GM18505 (cell line): ENCODE data around the gene GBE1.
"Not testable (repeated sequence)": the region's sequence is repeated elsewhere in the genome, so short reads cannot be mapped to it uniquely, and the experiment has no call there.

Experiments used
- ATAC-seq: cut with Tn5 transposase; IDR thresholded peaks from one replicate; pipeline ENCODE4 v1.9.1; 2021; ENCODE audit not compliant: unreplicated experiment
- POLR2A ChIP-seq: IDR thresholded peaks from 4 replicates; pipeline ENCODE4 v1.6.1; 2011; ENCODE audit warnings: borderline replicate concordance; ENCODE audit not compliant: insufficient read depth, insufficient read length; ENCODE audit errors: extremely low read depth

GBE1 gene

DNA sequence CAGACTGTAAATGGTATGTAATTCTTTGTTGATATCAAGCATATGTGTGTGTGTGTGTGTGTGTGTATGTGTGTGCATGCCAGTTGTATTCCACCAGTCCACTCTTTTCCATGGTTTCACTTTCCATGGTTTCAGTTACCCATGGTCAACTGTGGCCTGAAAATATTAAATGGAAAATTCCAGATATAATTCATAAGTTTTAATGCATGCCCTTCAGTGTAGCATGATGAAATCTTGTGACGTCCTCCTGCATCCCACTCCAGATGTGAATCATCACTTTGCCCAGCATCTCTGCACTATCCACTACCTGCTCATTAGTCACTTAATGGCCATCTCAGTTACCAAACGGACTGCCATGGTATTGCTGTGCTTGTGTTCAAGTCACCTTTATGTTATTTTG, 215.9 kb downstream of the GBE1 start:
- no peak for ATAC-seq

DNA sequence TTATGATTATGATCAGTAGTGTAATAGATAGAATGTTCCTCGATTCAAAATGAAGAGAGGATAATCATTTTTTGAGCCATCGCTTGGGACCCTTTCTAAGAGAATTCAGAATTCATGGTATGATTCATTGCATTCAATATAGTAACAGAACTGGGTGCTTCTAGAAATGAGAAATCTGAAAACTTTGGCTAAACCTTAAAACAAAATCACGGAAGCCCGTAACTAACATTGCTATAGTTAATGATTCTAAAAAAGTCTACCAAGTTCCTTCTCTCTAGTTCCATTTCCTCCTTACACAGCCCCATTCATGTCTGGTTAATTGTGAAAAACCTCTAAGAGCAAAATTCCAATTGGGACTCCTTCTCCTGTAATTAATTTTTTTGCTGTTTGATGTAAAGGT, 217.1 kb downstream of the GBE1 start:
- ATAC-seq: no peak

More for the DNA sequence above, 215.9 kb downstream of the GBE1 start:
- TF ChIP-seq POLR2A: no peak

DNA sequence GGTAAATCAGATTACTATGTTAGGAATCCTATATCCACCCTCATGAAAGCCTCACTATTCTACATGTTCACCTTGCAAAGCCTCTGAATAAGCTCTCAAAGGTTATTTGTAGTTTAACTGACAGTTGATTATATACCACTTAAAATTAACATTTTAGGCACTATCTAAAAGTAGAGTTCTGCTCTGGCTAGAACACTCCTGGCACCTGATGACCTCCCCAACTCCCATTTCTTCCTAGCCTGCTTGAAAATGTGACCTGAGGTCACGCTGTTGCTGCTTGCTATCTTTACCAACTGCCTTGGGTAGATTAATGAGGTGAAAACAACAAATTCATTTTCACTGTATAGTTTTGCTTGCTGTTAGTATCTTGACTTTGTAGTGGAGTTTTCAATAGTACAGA, 220.7 kb downstream of the GBE1 start:
- ATAC-seq: no peak
- TF ChIP-seq POLR2A: no peak

More for the DNA sequence above, 217.1 kb downstream of the GBE1 start:
- TF ChIP-seq POLR2A: no peak

DNA sequence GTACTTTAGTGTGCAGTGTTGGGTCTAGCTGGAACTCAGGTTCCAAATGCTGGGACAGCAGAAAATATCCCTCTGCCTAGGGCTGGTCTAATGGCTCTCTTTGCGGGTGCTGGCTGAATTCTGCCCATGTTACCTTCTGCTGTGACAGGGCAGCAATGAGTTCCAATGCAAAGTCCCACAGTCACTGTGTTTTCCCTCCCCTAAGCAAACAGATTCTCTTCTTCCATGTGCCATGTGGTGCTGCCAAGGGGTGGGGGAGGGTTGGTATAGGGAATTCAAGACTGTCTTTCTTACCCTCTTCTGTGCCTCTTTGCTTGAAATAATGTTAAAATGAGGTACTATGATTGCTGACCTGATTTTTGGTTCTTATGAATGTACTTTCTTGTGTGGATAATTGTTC, 229.6 kb downstream of the GBE1 start:
- ATAC-seq: no peak
- no peak for TF ChIP-seq POLR2A

DNA sequence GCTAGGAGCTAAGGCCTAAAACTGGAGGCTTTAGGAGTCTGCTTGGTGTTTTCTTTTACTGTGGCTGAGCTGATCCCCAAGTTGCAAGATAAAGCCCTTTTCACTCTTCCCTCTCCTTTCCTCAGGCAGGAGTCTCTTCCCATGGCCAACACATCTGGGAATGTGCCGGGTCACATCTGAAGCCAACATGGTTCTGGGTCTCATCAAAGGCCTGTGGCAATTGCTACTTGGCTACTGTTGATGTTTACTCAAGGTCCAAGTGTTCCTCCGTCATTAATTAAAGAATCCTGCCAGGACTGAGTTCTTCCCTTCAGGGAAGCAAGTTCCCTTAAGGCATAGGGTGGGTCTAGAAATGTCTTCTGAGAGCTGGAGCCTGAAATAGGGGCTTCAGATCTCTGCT, 230.2 kb downstream of the GBE1 start:
- no peak for ATAC-seq
- no peak for TF ChIP-seq POLR2A

DNA sequence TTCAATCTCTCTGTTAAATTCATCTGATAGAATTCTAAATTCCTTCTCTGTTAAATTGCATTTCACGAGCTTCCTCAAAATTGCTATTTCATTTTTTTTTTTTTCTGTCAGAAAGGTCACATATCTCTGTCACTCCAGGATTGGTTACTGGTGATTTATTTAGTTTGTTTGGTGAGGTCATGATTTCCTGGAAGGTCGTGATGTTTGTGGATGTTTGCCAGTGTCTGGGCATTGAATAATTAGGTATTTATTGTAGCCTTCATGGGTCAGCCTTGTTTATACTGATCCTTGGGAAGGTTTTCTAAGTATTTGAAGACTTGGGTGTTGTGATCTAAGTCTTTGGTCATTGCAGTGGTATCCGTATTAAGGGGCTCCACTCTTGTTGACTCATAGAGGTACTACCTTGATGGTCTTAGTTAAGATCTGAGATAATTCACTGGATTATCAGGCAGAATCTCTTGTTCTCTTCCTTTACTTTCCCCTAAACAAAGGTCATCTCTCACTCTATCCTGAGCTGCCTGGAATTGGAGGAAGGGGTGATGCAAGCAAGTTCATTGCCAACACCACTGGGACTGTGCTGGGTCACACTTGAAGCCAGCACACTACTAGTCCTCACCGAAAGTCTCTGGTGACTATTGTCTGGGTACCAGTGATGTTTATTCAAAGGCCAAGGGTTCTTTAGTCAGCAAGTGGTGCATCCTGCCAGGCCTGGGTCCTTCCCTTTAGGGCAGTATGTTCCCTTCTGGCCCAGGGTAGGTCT, 231.1 kb downstream of the GBE1 start:
- ATAC-seq: no peak
- no peak for TF ChIP-seq POLR2A

DNA sequence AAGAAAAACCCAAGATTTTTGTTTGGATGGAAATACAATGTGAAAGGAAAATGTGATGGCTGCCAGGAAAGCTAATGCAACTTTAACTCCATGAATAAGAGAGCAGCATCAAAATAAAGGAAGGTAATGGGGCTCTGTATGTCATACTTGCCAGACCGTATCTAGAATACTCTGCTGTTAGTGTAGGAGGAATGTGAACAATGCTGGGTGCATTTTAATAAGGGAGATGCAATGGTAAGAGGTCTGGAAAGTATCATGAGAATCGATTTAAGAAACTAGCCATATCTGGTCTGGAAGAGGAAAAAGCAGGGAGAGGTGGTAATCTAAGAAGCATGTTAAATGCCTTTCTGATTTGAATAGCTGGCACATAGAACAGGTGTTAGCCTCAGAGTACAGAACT, 239.6 kb downstream of the GBE1 start:
- no peak for ATAC-seq

DNA sequence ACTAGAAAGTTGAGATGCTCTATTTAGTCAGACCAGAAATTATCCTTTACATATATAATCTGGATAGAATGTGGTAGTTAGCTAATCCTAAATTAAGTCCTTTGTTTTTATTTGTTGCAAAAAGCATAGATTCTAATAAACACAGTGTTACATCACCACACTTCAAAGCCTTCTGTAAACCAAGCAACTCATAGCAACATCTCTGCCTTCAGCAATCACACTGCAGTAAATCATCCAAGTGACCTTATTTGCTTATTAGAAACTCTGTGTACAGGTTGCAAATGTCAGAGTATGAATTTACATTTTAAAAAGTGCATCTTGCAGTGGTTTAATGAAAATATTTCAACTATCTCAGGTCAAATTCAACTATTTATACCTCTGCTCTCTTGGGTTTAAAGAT, 242.5 kb downstream of the GBE1 start:
- no peak for TF ChIP-seq POLR2A
- no peak for ATAC-seq

More for the DNA sequence above, 239.6 kb downstream of the GBE1 start:
- no peak for TF ChIP-seq POLR2A

DNA sequence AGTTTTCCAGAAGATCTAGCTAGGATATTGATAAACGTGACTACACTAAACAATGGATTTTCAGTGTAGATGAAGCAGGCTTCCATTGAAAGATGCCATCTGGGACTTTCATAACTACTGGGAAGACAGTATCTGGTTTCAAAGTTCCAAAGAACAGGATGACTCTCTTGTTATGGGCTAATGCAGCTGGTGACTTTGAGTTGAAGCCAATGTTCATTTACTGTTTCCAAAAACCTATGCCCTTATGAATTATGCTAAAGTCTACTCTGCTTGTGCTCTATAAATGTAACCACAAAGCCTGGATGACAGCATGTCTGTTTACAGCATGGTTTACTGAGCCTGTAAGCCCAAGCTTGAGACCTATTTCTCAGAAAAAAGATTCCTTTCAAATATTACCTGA, 245.4 kb downstream of the GBE1 start:
- no peak for TF ChIP-seq POLR2A
- ATAC-seq: no peak

DNA sequence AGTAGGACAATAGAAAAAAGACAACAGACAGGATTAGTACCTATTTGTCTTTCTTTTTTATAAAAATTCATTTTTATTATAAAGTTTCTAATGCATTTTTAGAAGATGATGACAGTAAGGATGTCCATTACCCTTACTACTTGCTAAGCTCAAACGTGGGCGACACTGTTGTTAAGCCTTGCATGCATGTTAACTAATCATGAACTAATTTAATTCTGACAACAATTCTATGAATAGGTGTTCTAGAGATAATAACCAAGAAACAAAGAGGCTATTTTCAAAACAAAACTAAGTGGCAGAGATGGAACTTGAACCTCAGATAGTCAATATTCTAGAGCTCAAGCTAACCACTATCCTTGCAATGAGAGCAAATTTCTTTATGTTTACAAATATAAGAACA, 247.9 kb downstream of the GBE1 start:
- ATAC-seq: no peak
- no peak for TF ChIP-seq POLR2A

DNA sequence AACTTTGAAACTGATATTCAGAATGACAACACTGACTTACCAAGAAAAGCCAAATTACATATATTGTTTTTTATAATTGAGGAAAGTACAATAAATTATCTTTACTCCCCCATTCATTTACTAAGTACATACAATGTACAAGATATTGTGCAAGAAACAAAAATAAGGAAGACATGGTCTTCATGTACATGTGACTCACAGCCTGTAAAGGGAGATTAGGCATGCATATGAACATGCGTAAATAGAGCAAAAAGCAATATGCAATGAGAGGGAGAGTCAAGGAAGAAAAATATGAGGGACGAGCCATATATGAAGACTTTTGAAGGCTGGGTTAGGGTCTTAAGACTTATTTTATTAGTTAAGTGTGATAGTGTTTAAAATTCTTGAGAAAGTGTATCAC, 258.4 kb downstream of the GBE1 start:
- TF ChIP-seq POLR2A: no peak
- ATAC-seq: no peak

DNA sequence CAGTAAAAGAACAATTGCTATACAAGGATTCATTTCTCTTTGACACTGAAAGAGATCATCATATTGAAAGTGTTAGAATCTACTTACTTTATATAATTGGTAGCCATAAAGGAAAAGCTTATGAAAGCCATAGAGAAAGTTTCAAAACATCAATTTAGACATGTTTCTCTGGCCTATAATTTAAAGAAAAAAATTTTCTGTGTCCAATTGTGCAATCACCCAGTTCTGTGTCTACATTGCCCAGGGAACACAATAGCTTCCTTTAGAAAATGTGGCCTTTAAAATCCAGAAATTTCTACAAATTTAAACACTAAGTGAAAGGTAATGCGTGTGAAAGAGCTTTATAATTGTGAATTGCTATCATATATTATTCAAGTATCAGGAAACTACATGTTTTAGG, 259.2 kb downstream of the GBE1 start:
- TF ChIP-seq POLR2A: no peak
- no peak for ATAC-seq

DNA sequence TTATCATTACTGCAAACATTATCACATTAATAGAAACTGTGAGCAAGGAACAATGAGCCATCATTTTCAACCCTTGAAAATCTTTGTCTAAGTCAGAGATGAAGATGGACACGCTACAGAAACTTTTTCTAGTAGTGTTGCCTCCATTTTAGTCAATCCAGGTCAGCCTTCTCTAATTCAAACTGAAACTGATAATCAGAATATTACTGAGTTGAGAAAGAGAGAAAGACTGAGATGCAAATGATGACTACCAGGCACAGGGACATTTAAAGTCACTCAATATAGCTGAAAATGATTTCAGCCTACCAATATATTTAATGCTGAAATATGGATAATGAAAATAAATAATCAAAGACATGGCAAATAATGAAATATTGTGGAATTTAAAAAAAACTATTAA, 261.4 kb downstream of the GBE1 start:
- ATAC-seq: peak; percentile 73
- TF ChIP-seq POLR2A: no peak

DNA sequence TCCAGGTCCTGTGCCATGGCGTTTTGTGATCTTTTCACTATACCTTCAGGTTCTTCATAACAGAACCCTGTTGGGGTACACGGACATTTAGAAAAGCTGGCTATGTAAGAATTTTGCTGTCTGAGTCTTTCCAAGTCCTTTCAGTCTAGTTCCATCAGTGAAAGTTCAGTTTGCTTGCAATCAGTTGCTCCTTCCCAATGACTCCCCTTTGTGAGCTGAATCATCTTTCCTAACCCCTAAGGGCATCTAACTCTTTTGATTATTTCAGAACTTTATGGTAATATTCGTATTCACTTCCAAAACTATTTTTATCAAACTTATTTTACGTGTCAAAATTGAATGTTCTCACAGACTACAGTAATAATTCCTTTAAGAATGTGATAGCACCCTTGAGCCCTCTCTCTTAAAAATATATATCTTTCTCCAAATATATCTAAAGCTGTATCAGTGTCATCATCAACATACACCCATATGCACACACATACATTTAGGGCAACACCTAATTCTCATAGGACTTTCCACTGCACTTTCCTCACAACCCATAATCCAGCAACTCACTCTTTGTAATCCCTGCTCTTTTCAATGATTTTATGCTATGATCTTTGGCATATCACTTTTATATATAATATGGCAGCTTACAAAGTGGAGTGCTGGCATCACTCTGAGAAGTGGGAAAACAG, 263.7 kb downstream of the GBE1 start:
- ATAC-seq: no peak
- no peak for TF ChIP-seq POLR2A

DNA sequence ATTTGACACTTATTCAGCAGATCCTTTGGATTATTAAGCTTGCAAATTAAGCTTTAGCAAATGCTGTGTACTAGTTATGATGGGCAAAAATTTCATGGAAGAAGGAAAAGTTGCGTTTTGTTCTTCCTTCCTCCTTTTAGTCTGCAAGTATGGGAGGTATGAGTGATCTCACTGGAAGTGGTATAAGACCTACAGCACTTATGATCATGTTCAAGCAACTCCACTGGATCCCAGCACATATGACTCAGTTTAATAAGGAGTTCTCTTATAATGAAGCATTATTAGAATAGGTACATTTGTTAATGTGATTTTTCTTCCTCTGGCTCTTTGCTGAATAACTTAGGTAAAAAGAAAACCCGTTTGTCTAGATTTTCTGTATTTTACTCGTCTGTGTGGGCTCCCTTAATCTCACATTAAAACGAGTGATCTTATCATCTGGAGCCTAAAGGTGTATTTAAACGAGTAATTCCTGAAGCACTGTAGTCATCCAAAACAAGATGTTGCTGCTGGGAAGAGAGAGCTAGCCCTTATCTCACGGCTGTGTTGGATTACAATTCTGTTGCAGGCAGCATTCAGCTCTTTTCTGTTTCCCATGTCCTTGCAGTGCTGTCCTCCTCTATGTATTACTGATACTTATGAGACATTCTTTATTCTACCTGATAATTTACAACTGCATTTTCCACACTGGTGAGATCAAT, 264.9 kb downstream of the GBE1 start:
- TF ChIP-seq POLR2A: no peak
- no peak for ATAC-seq

DNA sequence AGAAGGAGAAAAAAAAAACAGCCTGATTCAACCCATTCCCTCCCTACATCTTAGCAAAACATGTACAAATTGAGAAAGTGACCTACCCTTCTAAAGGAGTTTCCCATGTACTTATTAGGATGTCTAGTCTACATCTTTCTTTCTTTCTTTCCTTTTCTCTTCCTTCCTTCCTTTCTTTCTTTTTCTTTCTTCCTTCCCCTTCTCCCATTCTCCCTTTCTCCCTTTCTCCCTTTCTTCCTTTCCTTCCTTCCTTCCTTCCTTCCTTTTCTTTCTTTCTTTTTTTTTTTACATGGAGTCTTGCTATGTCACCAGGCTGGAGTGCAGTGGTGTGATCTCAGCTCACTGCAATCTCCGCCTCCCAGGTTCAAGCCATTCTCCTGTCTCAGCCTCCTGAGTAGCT, 269.0 kb downstream of the GBE1 start:
- not testable (repeated sequence) for ATAC-seq
